NB4 (cell line): ENCODE data around the gene SNX22.
A peak's percentile ranks its signal among the peaks of the same experiment; 100 is the strongest.

ENCODE experiments used
- DNase-seq: peaks from one replicate; pipeline ENCODE4 v3.0.0; 2010; ENCODE audit warnings: low read depth
- H3K4me3 ChIP-seq: one replicate; pipeline ENCODE4 v1.5.1; 2011; ENCODE audit warnings: mild to moderate bottlenecking, low read depth, low read length, moderate library complexity
- MYC ChIP-seq: IDR thresholded peaks from 2 replicates; pipeline ENCODE4 v1.6.1; 2011; ENCODE audit warnings: low read depth, low read length
- POLR2A ChIP-seq: IDR thresholded peaks from 2 replicates; pipeline ENCODE4 v1.6.1; 2011; ENCODE audit warnings: mild to moderate bottlenecking; ENCODE audit not compliant: insufficient read length; ENCODE audit errors: extremely low read depth
- TF ChIP-seq, protein P1 (sequence below): IDR thresholded peaks from one replicate; pipeline ENCODE4 v1.5.1; 2012; ENCODE audit warnings: low read depth, low read length
- TF ChIP-seq, protein P2 (sequence below): IDR thresholded peaks from 2 replicates; pipeline ENCODE4 v1.6.1; 2011; ENCODE audit warnings: low read depth, low read length

SNX22 gene

DNA sequence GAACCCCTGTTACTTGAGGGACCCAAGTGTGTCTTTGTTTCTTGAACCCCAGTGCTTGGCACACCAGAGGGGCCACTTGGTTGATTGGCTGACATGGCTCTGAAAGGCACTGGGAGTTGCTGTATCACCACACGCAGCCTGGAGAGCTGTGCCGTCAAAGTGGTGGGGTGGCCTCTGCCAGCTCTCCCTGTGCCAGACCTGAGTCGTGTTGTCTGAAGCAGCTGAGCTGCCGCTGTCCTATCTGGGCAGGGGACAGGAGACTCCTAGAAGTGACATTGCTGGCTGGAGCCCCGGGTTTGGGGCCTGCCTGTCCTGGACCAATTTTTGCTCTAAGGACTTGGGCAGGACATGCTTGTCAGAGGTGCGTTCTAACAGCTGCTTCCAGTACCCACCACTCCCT lies 5.5 kb upstream of the SNX22 start:
- DNase-seq, result no peak
- TF ChIP-seq, protein P1, sequence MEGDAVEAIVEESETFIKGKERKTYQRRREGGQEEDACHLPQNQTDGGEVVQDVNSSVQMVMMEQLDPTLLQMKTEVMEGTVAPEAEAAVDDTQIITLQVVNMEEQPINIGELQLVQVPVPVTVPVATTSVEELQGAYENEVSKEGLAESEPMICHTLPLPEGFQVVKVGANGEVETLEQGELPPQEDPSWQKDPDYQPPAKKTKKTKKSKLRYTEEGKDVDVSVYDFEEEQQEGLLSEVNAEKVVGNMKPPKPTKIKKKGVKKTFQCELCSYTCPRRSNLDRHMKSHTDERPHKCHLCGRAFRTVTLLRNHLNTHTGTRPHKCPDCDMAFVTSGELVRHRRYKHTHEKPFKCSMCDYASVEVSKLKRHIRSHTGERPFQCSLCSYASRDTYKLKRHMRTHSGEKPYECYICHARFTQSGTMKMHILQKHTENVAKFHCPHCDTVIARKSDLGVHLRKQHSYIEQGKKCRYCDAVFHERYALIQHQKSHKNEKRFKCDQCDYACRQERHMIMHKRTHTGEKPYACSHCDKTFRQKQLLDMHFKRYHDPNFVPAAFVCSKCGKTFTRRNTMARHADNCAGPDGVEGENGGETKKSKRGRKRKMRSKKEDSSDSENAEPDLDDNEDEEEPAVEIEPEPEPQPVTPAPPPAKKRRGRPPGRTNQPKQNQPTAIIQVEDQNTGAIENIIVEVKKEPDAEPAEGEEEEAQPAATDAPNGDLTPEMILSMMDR, result no peak
- H3K4me3 ChIP-seq, result no peak overlapping the region

DNA sequence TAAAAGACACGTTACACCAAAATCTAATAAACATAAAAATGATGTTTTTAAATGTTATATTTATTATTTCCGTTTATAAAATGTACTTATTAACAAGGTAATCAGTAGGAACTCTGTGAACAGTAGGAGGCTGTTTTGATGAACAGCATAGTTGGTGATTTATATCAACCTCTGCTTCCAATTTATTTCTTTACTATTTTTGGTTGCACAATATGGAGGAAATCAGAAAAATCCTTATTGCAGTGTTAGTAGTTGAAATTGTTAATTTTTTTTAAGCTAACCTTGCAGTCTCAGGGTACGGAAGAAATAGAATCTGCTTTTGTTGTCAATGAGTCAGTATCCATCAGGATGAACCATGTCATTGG lies 5.0 kb upstream of the SNX22 start:
- TF ChIP-seq, protein P2, sequence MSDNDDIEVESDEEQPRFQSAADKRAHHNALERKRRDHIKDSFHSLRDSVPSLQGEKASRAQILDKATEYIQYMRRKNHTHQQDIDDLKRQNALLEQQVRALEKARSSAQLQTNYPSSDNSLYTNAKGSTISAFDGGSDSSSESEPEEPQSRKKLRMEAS, result no peak
- TF ChIP-seq POLR2A (no peak), MYC (no peak)
- TF ChIP-seq, protein P1, result no peak

DNA sequence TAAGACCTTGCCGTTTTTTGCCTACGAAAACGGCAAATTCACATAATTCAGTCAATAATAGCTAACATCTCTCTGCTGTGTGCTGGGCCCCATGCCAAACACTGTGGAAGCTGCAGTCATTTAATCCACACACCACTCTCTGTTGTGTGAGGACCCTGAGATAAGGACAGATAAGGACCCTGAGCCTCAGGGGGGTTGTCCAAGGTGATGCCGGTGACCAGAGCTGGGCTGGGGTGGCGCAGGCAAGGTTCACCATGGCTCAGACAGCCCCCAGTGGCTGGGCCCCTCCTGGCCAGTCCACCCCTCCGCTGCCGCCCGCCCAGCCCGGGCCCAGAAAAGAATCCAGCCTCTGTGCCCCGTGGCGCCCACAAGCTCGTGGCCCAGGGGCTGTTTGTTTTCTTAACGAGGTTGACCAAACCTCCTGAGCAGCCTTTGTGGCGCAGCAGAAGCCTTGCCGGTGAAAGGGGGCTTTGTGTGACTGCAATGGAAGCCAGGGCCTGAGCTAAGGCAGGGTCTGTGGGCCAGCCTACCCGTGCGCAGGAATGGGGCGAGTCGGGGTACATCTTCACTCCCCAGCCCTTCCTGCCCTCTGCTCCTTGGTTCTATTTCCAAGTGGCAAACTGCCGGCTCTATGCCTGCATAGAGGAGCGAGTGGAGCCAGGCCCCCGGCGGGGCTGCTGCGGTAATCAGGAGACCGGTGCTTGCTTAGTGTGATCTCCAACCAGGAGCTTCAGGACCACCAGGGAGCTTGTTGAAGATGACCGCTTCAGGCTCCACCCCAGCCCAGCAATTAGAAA lies 4.4 kb upstream of the SNX22 start:
- TF ChIP-seq POLR2A (no peak), MYC (no peak)
- TF ChIP-seq, protein P1, result no peak
- TF ChIP-seq, protein P2, result no peak
- no peak overlapping the region for H3K4me3 ChIP-seq
- no peak for DNase-seq

More for the DNA sequence above, 5.0 kb upstream of the SNX22 start:
- no peak for DNase-seq
- no peak overlapping the region for H3K4me3 ChIP-seq

DNA sequence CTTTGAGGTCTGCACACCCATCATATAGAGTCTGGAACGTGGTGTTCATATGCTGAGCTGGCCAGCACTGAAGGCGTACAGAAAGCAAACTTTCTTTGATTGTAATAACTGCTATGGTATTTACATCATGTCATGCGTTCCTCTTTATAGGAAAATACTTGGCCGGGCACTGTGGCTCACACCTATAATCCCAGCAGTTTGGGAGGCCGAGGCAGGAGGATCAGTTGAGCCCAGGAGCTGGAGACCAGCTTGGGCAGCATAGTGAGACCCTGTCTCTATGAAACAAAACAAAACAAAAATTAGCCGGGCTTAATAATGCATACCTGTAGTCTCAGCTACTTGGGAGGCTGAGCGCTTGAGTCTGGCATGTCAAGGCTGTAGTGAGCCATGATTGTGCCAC lies 3.4 kb upstream of the SNX22 start:
- TF ChIP-seq MYC, result no peak
- TF ChIP-seq, protein P2, result no peak
- no peak for TF ChIP-seq POLR2A
- TF ChIP-seq, protein P1, result no peak
- H3K4me3 ChIP-seq, result no peak overlapping the region

DNA sequence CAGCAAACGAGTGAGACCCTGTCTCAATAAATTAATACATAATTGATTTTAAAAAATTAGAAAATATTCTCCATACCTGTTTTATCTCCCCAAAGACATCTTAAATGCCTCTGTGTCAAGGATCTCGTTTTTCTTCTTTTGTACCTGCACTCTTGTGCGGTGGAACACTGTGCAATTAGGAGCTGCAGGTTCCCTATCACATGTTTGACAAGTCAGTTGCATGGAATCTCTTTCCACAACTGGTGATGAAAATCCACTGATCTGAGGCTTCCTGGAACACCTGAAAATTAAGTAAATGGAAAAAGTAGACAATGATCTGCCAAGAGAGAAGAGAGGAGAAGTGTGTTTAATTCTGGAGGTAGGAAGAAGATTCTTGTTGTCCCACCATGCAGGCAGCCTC lies 3.0 kb upstream of the SNX22 start:
- TF ChIP-seq MYC (no peak), POLR2A (no peak)
- TF ChIP-seq, protein P2, result no peak
- TF ChIP-seq, protein P1, result no peak
- DNase-seq, result no peak
- H3K4me3 ChIP-seq, result no peak overlapping the region

More for the DNA sequence above, 3.4 kb upstream of the SNX22 start:
- no peak for DNase-seq

DNA sequence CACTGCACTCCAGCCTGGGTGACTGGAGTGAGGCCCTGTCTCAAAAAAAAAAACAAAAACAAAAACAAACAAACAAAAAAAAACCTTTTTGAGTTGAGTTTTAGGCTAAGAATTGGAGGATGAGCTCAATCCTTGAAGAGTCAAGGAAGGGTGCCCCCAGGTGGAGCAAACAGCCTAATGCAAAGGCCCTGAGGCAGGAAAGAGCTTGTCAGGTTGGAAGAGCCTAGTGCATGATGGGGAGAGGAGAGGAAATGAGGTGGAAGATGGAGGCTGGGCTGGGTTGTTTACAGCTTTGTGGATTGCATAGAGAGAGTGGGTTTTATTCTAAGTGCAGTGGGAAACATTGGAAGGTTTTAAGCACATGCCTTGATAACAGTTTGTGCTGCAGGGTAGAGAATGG lies 2.1 kb upstream of the SNX22 start:
- DNase-seq, result peak; percentile 60
- H3K4me3 ChIP-seq, result no peak overlapping the region
- TF ChIP-seq POLR2A, result no peak
- TF ChIP-seq, protein P1, result peak; percentile 47
